Ramos (cell line): ENCODE data around the gene GPR137C.

Experiments used
- in situ Hi-C: fragments of 300-500 bp; cut with MboI; formaldehyde crosslinking; loops from one replicate; pipeline ENCODE4 v1.14.3; 2022; ENCODE audit warnings: low sequenced_read_pairs; ENCODE audit not compliant: unreplicated experiment

The GPR137C gene, protein sequence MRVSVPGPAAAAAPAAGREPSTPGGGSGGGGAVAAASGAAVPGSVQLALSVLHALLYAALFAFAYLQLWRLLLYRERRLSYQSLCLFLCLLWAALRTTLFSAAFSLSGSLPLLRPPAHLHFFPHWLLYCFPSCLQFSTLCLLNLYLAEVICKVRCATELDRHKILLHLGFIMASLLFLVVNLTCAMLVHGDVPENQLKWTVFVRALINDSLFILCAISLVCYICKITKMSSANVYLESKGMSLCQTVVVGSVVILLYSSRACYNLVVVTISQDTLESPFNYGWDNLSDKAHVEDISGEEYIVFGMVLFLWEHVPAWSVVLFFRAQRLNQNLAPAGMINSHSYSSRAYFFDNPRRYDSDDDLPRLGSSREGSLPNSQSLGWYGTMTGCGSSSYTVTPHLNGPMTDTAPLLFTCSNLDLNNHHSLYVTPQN

GRCh38 chr14:52552063-52552988 lies at the start of gene GPR137C, which contains the start of gene TXNDC16:
GPR137C (plus strand) TSS chr14:52552836; CDS start chr14:52553148, 312 bp downstream.
TXNDC16 (minus strand) TSS chr14:52552505; CDS start chr14:52543557, 8,948 bp downstream.
- in situ Hi-C loops: no loop called here

- in situ Hi-C loops: no loop called here
Measured at GRCh38 chr14:52513249-52513648, 39.4 kb upstream of the GPR137C start.

- in situ Hi-C loops: no loop called here
Measured at GRCh38 chr14:52514046-52514811, 38.4 kb upstream of the GPR137C start.

DNA sequence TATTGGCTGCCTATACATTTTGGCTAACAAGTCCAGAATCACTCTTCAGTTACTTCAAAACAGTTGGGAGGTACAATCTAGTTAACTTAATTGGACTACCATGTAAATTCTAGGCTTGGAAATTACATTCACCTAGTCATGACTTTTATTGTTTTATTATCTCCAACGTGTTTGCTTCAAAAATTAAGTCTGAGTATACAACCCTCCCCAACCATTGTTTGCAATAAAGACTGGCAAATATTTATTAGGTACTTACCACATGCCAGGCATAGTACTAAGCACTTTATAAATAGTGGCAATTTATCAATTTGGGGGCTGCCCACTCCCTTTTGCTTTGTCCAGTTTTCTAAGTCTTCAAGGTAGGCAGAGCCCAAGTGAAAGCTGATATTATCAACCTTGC lies 30.6 kb upstream of the GPR137C start:
- in situ Hi-C loops: no loop called here

DNA sequence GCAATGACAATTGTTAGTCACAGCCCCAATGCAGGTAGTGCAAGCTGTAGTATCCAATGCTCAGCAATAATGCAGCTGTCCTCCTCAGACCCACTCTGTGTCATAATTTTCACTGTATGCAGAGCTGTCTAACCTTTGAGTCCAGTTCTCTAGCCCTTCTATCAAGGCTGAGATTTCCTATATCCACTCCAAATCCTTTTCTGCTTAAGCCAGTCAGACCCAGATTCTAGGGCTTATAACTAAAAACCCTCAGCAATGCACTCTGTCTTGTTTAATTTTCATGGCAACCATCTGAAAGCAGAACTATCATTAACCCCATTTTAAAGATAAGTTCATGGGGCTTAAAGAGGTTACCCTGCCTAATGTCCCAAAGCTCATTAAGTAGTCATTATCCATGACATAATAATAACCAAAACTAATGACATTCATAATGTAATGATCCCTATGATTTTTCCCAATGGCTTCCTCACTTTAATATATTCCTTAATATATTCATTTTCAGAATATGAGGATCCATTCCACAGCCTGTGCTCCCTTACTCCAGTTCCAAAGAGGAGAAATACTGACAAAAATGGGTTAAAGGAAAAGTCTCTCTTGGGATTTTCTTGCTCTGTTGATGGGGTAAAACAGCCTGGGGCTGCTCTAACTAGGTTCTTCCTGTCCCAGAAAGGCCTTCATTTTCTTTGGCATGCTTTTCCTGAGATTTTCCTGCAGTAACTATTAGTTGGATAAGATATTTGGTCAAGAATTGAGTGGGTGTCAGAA lies 29.9 kb upstream of the GPR137C start:
- in situ Hi-C loops: no loop called here

DNA sequence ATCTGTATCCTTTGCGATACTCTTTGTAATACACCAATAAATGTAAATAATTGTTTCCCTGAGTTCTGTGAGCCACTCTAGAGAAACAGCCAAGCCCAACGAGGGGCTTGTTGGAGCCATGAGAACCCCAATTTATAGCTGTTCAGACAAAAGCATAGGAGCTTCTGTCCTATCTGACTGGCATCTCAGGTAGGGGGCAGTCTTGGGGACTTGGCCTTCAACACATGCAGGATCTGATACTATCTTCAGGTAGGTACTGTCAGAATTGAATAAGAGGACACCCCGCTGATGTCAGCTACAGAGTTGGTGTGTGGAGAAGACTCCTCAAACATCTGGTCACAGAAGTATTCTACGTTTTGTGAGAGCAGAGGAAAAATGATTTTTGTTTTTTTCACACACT lies 25.6 kb upstream of the GPR137C start:
- in situ Hi-C loops: no loop called here

DNA sequence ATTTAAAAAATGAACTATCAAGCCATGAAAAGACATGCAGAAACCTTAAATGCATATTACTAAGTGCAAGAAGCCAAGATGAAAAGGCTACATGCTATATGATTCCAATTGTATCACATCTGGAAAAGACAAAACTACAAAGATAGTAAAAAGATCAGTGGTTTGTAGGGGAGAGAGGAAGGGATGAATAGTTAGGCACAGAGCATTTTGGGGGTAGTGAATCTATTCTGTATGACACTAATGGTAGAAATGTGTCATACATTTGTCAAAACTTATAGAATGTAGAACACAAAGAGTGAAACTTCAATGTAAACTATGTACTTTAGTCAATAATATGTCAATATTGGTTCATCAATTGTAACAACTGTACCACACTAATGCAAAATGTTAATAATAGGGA lies 21.2 kb upstream of the GPR137C start:
- in situ Hi-C loops: no loop called here

DNA sequence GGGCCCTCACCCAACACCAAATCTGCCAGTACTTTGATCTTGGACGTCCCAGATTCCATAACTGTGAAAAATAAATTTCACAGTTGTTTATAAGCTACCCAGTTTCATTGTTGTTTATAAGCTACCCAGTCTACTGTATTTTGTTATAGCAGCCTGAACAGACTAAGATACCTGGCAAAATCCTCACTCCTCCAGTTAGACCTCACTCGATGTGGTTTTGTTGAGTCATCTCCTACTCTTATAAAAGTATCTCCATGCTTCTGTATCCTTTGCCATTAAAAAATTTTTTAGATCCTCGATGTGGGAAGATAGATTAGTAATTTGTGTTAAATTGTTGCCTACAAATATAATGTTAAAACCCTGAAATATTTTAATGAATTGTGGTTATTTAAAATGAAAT lies 16.4 kb upstream of the GPR137C start:
- in situ Hi-C loops: no loop called here

DNA sequence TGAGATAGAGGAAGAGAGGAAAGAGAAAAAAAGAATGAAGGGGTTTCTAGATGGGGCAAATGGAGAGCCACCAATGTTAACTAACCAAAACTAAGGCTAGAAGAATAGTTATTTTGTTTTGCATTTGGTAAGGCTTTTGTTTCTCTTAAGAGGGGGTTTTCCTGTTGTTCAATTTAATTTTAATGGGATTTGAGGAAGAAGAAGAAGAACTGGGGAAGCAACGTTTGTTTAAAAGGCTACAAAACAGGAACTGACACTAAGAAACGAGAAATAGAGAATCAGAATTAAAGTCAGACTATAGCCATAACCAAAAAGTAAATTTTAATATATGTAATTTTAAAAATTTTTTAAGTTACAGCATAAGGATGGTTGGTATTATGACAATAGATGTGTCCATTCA lies 14.0 kb upstream of the GPR137C start:
- in situ Hi-C loops: no loop called here

DNA sequence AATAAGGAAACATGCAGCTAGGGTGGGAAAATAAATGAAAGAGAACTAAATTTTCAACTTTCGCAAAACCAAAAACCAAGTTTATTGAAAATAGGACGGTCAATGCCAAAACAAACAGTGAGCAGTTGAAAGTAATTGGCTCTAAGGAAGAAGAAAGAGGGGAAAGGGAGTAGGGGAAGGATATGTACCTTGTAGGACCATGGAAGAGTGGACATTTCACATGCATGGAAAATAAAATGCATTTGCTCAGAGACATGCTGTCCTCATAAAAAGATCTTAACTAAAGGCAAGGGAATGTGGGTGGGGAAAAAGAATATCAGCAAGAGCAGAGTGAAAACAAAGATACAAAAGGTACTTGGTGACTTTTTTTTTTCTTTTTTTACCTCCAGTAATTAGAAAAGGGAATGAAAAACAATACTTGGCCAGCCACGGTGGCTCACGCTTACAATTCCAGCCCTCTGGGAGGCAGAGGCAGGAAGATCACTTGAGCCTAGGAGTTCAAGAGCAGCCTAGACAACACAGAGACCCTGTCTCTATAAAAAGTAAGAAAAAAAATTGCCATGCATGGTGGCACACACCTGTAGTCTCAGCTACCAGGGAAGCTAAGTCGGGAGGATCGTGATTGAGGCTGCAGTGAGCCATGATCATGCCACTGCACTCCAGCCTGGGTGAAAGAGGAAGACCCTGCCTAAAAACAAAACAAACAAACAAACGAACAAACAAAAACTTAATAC lies 6.9 kb upstream of the GPR137C start:
- in situ Hi-C loops: no loop called here

- in situ Hi-C loops: no loop called here
Measured at GRCh38 chr14:52546318-52546670, 6.3 kb upstream of the GPR137C start.

DNA sequence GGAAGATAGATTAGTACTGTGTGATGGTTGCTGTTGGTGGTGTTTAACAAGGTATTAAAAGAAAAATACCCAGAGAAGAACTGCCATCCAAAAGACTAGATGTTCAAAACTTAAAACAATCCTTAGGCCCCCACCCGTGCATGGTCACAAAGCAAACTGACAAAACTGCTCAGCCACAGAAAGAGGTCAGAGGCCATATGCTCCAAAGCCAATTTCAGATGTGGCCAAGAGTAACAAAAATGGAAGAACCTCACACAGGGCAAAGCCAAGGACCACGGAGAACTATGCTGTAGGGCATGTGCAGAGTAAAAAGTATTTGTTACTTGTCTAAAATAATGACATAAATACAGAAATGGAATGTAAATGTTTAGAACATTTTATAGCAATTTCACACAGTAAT lies 5.6 kb upstream of the GPR137C start:
- in situ Hi-C loops: no loop called here

DNA sequence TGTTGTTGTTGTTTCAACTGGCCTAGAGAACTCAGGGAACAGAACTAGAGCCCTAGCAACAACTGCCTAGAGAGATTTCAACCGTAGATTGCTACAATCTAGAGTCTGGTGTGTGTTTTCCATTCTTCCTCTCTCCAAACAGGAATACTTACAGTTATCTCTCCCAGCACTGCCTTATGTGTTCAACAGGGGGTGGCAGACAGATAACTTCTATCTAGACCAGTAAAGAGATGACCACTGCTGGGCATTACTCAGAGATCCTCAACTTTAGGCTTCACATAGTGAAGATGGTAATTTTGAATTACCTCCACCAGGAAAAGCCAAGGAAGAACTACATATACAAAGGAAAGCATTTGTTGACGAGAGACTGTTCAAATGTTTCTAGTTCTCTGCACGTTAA lies 5.1 kb upstream of the GPR137C start:
- in situ Hi-C loops: no loop called here

DNA sequence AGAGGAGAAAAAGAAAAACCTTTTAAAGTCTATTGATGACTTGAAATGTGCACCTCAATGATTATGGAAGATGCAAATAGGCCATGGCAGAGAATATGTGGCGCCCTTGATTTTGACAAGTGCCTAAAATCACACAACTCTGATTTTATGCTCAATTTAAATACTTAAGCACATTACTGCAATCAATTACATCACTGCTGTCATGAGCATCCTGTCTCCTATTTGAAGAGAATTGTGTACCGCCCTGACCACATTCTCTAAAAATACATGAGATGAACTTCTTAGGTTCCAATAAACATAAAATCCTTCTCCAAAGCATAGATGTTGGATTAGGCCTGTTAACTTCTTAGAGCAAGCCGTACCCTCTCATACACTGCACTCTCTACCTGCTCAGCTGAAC lies 2.0 kb upstream of the GPR137C start:
- in situ Hi-C loops: no loop called here

- in situ Hi-C loops: no loop called here
Measured at GRCh38 chr14:52551205-52551604, 1.4 kb upstream of the GPR137C start.

DNA sequence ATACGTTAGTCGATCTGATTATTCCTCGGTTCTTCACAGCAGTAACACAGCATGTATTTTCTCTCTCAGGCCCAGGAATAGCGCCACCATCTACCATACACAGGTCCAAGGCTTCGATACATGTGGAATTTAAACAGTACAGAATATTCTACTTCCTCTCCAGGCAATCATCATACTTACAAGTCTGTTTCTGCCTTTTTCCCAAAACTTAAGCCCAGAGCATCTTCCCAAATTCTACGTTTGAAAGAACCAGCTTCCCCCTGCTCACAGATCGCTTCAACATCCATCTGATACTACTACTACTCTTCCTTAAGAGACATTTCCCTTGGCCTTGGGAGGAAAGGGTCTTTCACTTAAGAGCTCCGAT lies 957 bp upstream of the GPR137C start:
- in situ Hi-C loops: no loop called here

DNA sequence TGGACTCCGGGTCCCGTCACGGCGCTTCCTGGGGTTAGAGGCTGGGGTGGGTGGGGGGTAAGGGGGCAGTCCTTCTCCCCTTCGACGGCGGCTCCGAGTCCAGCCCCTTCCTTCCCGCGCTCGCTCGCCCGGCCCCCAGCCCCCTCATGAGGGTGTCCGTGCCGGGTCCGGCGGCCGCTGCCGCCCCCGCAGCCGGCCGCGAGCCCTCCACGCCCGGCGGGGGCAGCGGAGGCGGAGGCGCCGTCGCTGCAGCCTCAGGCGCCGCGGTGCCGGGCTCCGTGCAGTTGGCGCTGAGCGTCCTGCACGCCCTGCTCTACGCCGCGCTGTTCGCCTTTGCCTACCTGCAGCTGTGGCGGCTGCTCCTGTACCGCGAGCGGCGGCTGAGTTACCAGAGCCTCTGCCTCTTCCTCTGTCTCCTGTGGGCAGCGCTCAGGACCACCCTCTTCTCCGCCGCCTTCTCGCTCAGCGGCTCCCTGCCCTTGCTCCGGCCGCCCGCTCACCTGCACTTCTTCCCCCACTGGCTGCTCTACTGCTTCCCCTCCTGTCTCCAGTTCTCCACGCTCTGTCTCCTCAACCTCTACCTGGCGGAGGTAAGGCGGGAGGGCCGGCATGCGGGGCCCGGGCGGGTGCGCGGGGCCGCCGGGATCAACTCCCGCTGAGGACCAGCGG lies 500 bp downstream of the GPR137C start:
- in situ Hi-C loops: no loop called here

DNA sequence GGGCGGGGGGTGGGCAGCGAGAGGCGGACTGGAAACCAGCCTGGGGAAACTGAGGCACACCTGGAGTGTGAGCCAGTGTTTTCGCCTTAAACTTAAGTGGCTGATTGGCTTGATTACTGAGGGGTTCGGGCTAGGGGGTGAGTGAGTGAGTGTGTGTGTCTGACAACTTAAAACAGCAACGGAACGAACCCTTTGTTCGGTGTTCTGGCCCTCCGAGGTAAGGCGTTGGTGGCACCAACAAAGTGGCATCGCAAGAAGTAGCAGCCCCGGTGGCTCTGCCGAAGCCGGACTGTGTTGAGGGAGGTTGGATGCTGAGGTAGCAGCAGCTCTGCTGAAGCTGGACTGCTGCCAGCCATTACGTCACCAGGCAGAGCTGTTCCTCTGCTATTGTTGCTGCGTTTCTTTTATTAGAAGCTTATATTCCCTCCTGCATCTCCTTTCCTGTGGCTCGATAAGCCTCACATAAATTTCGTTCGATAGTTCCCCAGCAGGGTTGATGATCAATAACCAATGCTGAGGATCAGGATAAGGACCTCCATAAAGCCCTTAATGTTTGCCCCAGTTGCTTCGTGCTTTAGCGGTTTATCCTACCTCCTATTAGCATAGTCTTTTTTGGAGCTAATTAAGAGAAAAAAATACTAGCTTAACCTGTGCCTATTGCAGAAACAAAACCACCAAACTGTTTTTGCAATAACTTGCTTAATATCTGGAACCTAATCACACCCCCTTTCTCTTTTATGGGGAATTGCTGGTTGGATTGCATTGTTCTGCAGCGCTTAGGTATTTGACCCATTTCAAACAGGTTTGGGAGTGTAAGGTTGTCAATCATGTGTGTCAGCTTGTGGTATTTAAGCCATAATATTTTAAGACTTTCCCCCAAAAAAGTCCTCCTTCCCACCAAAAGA lies 1.3 kb downstream of the GPR137C start:
- in situ Hi-C loops: no loop called here
